OCI-LY7 (cell line): Measurements from ENCODE around the gene DSCAM. TPM values are rescaled to one million over a fixed set of nuclear protein-coding genes. Genes with fewer than 3 reads are reported as not detected.

Experiments used
- BruUV-seq: library from RNA; stranded (reverse); fragments of 400-500 nt; replicated peaks from 2 replicates; lab custom pipeline; 2021; lab: Mats Ljungman, UMichigan
- CTCF ChIA-PET: fragments of 300-600 bp; sonication (Branson Sonifier 250); formaldehyde crosslinking; loops from one replicate; lab custom pipeline; 2022; ENCODE audit warnings: antibody characterized with exemption; ENCODE audit not compliant: unreplicated experiment; lab: Charles Lee
- POLR2A ChIA-PET: fragments of 300-600 bp; sonication (Branson Sonifier 250); formaldehyde crosslinking; loops from one replicate; lab custom pipeline; 2022; ENCODE audit warnings: antibody characterized with exemption; lab: Charles Lee
- DNase-seq: peaks from one replicate; pipeline ENCODE4 v3.0.0-alpha.2; 2015; ENCODE audit warnings: low spot score
- H2AFZ ChIP-seq: fragments of 200-600 bp; sonication (generic), shearing (Covaris generic); 2 replicates; pipeline ENCODE4 v1.6.1; 2014; ENCODE audit warnings: mild to moderate bottlenecking, antibody characterized with exemption, low read length, moderate library complexity
- H3K27ac ChIP-seq: fragments of 200-600 bp; sonication (generic); 2 replicates; pipeline ENCODE4 v1.5.1; 2014; ENCODE audit warnings: mixed run types, low read depth, mild to moderate bottlenecking, moderate library complexity, low read length, inconsistent platforms; ENCODE audit not compliant: poor library complexity, severe bottlenecking
- H3K36me3 ChIP-seq: fragments of 200-600 bp; sonication (generic); 2 replicates; pipeline ENCODE4 v1.6.1; 2014; ENCODE audit warnings: mild to moderate bottlenecking, antibody characterized with exemption, low read length, moderate library complexity, mixed read lengths; ENCODE audit not compliant: insufficient read depth
- H3K4me1 ChIP-seq: fragments of 200-600 bp; sonication (generic); 2 replicates; pipeline ENCODE4 v1.5.1; 2014; ENCODE audit warnings: mild to moderate bottlenecking, low read length; ENCODE audit not compliant: insufficient read depth, poor library complexity, severe bottlenecking
- H3K4me2 ChIP-seq: fragments of 200-600 bp; sonication (generic); 2 replicates; pipeline ENCODE4 v1.6.1; 2014; ENCODE audit warnings: mild to moderate bottlenecking, low read length
- H3K4me3 ChIP-seq: fragments of 200-600 bp; sonication (generic); 2 replicates; pipeline ENCODE4 v1.5.1; 2014; ENCODE audit warnings: mild to moderate bottlenecking, low read depth, low read length; ENCODE audit not compliant: poor library complexity, severe bottlenecking
- H3K79me2 ChIP-seq: fragments of 200-600 bp; sonication (generic); 2 replicates; pipeline ENCODE4 v1.6.1; 2016; ENCODE audit warnings: low read depth, mild to moderate bottlenecking, low read length, moderate library complexity, mixed read lengths; ENCODE audit not compliant: insufficient read depth
- H3K9me2 ChIP-seq: fragments of 200-600 bp; sonication (generic); 2 replicates; pipeline ENCODE4 v1.6.1; 2016; ENCODE audit warnings: mild to moderate bottlenecking, low read length, mixed read lengths; ENCODE audit not compliant: insufficient read depth
- H3K9me3 ChIP-seq: fragments of 200-600 bp; sonication (generic); 2 replicates; pipeline ENCODE4 v1.6.1; 2014; ENCODE audit warnings: mild to moderate bottlenecking, mixed run types, low read length, mixed read lengths
- H4K20me1 ChIP-seq: fragments of 200-600 bp; sonication (generic); 2 replicates; pipeline ENCODE4 v1.6.1; 2014; ENCODE audit warnings: mild to moderate bottlenecking, antibody characterized with exemption, low read length, moderate library complexity, mixed read lengths; ENCODE audit not compliant: insufficient read depth
- CTCF ChIP-seq: fragments of 200-600 bp; sonication (generic); conservative IDR thresholded peaks from 2 replicates; pipeline ENCODE4 v1.5.1; 2014; ENCODE audit warnings: mild to moderate bottlenecking, antibody characterized with exemption, low read length, moderate library complexity, mixed read lengths
- EZH2phosphoT487 ChIP-seq: fragments of 200-600 bp; sonication (generic); IDR thresholded peaks from 2 replicates; pipeline ENCODE4 v1.6.1; 2018; ENCODE audit warnings: low read depth, borderline replicate concordance, mild to moderate bottlenecking, mixed run types, antibody characterized with exemption, low read length, moderate library complexity, mixed read lengths
- intact Hi-C: fragments of 100-400 bp; cut with micrococcal nuclease; formaldehyde crosslinking; loops from one replicate; pipeline ENCODE4 v1.10.0; 2022; ENCODE audit not compliant: unreplicated experiment
- total RNA-seq, 2 experiments: library from RNA; depleted of rRNA in 1 of 2; stranded (reverse); fragments of >200 nt in 1 of 2; shearing (Covaris generic) in 1 of 2; gene quantifications; 2 replicates each; pipeline ENCODE4 v1.2.3, GENCODE V29; 2014 to 2022

DSCAM gene
- total RNA-seq, 2 experiments from 2014 or later = not detected

DNA sequence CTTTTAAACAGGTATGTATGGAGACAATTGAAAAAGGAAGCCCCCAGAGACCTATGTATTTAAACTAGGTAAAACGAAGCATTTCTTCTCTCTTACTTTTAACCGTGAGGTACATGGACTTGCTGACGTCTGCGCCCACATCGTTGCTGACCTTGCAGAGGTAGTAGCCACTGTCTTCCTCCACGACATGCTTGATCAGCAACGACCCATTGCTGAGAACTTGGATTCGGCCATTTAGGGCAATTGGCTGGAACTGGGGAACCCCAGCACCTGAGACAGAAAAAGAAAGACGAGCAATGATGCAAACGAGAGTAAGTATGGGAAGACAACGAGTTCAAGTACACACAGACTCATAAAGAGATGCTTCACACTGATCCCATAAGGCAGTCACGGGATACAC is 571.0 kb downstream of the DSCAM start:
- ChIA-PET CTCF (no interaction called here), POLR2A (no interaction called here)
- Histone ChIP-seq H3K4me2 (no peak overlapping the region), H3K9me2 (no peaks in the 10 kb centered on the region), H4K20me1 (no peaks in the 10 kb centered on the region), H3K4me3 (no peak overlapping the region), H2AFZ (no peak overlapping the region), H3K4me1 (no peaks in the 10 kb centered on the region), H3K27ac (no peak overlapping the region), H3K36me3 (no peaks in the 10 kb centered on the region), H3K9me3 (no peaks in the 10 kb centered on the region), H3K79me2 (no peaks in the 10 kb centered on the region)
- no peak for TF ChIP-seq EZH2phosphoT487
- TF ChIP-seq CTCF = no peak
- no peak for DNase-seq
- no TSS peak for BruUV-seq
- intact Hi-C loops = no loop called here

DNA sequence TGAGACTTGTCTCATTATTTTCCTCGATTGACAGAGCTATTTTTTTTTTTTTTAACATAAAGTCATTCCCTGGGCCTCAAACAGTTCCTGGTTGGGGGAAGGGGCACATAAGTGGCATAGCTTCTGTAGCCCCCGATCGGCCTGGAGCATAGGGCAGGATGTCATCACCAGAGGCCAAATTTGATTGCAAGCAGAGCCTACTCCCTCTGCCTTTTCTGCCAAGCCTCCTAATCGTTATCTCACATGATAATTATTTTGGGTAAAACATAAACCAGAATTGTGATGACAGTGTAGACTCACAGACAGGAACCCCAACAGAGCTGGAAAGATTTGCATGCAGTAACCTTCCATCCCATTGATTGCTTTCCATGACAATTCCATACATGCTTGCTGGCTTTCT is 574.9 kb downstream of the DSCAM start:
- no TSS peak for BruUV-seq
- POLR2A ChIA-PET = interaction anchor here (0.6 kb wide), 1 partner anchor 102 kb away, joined by 3 read pairs; no protein-coding TSS in a partner anchor

More for the DNA sequence above, 574.9 kb downstream of the DSCAM start:
- Histone ChIP-seq H3K4me3 (no peak overlapping the region), H3K4me2 (no peak overlapping the region), H3K79me2 (no peaks in the 10 kb centered on the region), H4K20me1 (no peaks in the 10 kb centered on the region), H3K27ac (no peak overlapping the region), H3K36me3 (no peaks in the 10 kb centered on the region), H3K4me1 (no peaks in the 10 kb centered on the region), H3K9me3 (no peaks in the 10 kb centered on the region), H3K9me2 (no peaks in the 10 kb centered on the region), H2AFZ (no peak overlapping the region)
- no peak for DNase-seq
- CTCF ChIA-PET = interaction anchor here (0.6 kb wide), 1 partner anchor 212 kb away, joined by 3 read pairs; no protein-coding TSS in a partner anchor
- intact Hi-C loops = no loop called here
- no peak for TF ChIP-seq EZH2phosphoT487
- TF ChIP-seq CTCF = no peak
